ENCODE results near the gene CEP57. TPM values are rescaled to one million over a fixed set of nuclear protein-coding genes. Genes with fewer than 3 reads are reported as not detected.
A peak's percentile ranks its signal among the peaks of the same experiment; 100 is the strongest.

Gene CEP57
- total and polyA plus RNA-seq, 2 of the 13 experiments (the other 11 are each of a cell fraction or from before 2014, with no cell fraction given): 34.3 to 59.4 TPM

- TF ChIP-seq NPAS2 (CRISPR knock-in tag; IDR thresholded peaks at IDR 0.05; ENCODE audit: borderline replicate concordance): no peak
- no peak for TF ChIP-seq MXD4 (CRISPR knock-in tag; IDR thresholded peaks at IDR 0.05)
- no peak for TF ChIP-seq SIN3B (IDR thresholded peaks at IDR 0.05; ENCODE audit: low read length)
- no peak for TF ChIP-seq PHF20 (CRISPR knock-in tag; IDR thresholded peaks at IDR 0.05)
- peak; percentile 59; the same call in 1 of the 2 replicates for TF ChIP-seq TOPORS (CRISPR knock-in tag; IDR thresholded peaks at IDR 0.05)
- TF ChIP-seq, protein P1, sequence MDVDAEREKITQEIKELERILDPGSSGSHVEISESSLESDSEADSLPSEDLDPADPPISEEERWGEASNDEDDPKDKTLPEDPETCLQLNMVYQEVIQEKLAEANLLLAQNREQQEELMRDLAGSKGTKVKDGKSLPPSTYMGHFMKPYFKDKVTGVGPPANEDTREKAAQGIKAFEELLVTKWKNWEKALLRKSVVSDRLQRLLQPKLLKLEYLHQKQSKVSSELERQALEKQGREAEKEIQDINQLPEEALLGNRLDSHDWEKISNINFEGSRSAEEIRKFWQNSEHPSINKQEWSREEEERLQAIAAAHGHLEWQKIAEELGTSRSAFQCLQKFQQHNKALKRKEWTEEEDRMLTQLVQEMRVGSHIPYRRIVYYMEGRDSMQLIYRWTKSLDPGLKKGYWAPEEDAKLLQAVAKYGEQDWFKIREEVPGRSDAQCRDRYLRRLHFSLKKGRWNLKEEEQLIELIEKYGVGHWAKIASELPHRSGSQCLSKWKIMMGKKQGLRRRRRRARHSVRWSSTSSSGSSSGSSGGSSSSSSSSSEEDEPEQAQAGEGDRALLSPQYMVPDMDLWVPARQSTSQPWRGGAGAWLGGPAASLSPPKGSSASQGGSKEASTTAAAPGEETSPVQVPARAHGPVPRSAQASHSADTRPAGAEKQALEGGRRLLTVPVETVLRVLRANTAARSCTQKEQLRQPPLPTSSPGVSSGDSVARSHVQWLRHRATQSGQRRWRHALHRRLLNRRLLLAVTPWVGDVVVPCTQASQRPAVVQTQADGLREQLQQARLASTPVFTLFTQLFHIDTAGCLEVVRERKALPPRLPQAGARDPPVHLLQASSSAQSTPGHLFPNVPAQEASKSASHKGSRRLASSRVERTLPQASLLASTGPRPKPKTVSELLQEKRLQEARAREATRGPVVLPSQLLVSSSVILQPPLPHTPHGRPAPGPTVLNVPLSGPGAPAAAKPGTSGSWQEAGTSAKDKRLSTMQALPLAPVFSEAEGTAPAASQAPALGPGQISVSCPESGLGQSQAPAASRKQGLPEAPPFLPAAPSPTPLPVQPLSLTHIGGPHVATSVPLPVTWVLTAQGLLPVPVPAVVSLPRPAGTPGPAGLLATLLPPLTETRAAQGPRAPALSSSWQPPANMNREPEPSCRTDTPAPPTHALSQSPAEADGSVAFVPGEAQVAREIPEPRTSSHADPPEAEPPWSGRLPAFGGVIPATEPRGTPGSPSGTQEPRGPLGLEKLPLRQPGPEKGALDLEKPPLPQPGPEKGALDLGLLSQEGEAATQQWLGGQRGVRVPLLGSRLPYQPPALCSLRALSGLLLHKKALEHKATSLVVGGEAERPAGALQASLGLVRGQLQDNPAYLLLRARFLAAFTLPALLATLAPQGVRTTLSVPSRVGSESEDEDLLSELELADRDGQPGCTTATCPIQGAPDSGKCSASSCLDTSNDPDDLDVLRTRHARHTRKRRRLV (CRISPR knock-in tag; IDR thresholded peaks at IDR 0.05): no peak
- TF ChIP-seq NR1H2 (CRISPR knock-in tag; IDR thresholded peaks at IDR 0.05; ENCODE audit: borderline replicate concordance, low read depth): no peak
- TF ChIP-seq GTF2F1 (IDR thresholded peaks at IDR 0.05; ENCODE audit: low read length): no peak
- no peak; the same call in 1 of the 2 replicates for TF ChIP-seq ZBTB7B (CRISPR knock-in tag; IDR thresholded peaks at IDR 0.05)
- no peak for TF ChIP-seq PPARG (CRISPR knock-in tag; conservative IDR thresholded peaks at IDR 0.05)
- peak; percentile 48; the same call in 1 of the 2 replicates for TF ChIP-seq MYC (CRISPR knock-in tag; IDR thresholded peaks at IDR 0.05; ENCODE audit: borderline replicate concordance)
- TF ChIP-seq IRX3 (CRISPR knock-in tag; IDR thresholded peaks at IDR 0.05; ENCODE audit: borderline replicate concordance, low read depth): 0 out of 2 replicates have a peak, but pooled peaks have one; percentile 52
- TF ChIP-seq, protein P2, sequence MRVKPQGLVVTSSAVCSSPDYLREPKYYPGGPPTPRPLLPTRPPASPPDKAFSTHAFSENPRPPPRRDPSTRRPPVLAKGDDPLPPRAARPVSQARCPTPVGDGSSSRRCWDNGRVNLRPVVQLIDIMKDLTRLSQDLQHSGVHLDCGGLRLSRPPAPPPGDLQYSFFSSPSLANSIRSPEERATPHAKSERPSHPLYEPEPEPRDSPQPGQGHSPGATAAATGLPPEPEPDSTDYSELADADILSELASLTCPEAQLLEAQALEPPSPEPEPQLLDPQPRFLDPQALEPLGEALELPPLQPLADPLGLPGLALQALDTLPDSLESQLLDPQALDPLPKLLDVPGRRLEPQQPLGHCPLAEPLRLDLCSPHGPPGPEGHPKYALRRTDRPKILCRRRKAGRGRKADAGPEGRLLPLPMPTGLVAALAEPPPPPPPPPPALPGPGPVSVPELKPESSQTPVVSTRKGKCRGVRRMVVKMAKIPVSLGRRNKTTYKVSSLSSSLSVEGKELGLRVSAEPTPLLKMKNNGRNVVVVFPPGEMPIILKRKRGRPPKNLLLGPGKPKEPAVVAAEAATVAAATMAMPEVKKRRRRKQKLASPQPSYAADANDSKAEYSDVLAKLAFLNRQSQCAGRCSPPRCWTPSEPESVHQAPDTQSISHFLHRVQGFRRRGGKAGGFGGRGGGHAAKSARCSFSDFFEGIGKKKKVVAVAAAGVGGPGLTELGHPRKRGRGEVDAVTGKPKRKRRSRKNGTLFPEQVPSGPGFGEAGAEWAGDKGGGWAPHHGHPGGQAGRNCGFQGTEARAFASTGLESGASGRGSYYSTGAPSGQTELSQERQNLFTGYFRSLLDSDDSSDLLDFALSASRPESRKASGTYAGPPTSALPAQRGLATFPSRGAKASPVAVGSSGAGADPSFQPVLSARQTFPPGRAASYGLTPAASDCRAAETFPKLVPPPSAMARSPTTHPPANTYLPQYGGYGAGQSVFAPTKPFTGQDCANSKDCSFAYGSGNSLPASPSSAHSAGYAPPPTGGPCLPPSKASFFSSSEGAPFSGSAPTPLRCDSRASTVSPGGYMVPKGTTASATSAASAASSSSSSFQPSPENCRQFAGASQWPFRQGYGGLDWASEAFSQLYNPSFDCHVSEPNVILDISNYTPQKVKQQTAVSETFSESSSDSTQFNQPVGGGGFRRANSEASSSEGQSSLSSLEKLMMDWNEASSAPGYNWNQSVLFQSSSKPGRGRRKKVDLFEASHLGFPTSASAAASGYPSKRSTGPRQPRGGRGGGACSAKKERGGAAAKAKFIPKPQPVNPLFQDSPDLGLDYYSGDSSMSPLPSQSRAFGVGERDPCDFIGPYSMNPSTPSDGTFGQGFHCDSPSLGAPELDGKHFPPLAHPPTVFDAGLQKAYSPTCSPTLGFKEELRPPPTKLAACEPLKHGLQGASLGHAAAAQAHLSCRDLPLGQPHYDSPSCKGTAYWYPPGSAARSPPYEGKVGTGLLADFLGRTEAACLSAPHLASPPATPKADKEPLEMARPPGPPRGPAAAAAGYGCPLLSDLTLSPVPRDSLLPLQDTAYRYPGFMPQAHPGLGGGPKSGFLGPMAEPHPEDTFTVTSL (CRISPR knock-in tag; IDR thresholded peaks at IDR 0.05; ENCODE audit: borderline replicate concordance): no peak
Measured at GRCh38 chr11:95790933-95791708, 823 bp downstream of the CEP57 start (continued).
